ENCODE data around the gene PINK1. TPM values are rescaled to one million over a fixed set of nuclear protein-coding genes. Genes with fewer than 3 reads are reported as not detected.
"Not testable (repeated sequence)": the region's sequence is repeated elsewhere in the genome, so short reads cannot be mapped to it uniquely, and the experiment has no call there.

The PINK1 gene
- total RNA-seq, 1 experiment from 2014 or later, result 17.0 TPM

- H2BK12ac ChIP-seq (ENCODE audit: insufficient read length, low read depth, low read length), result no peak overlapping the region
- no peak overlapping the region for H3K4me3 Mint-ChIP-seq
- no peak for DNase-seq
Observed at GRCh38 chr1:20672265-20672632, 39.0 kb downstream of the PINK1 start.

GRCh38 chr1:20673626-20674025, 40.4 kb downstream of the PINK1 start:
- not testable (repeated sequence) for H3K79me1 ChIP-seq (ENCODE audit: insufficient read depth, low read depth, low read length, poor library complexity, severe bottlenecking)

More at GRCh38 chr1:20672265-20672632, 39.0 kb downstream of the PINK1 start:
- Histone ChIP-seq H2BK15ac (ENCODE audit: low read depth, low read length) (no peak overlapping the region), H3K79me2 (ENCODE audit: insufficient read depth, low read length) (no peaks in the 10 kb centered on the region), H2BK120ac (ENCODE audit: low read depth, low read length, poor library complexity, severe bottlenecking) (no peak overlapping the region), H3T11ph (ENCODE audit: low read length) (no peak overlapping the region), H3K23ac (ENCODE audit: insufficient read length, low read depth, low read length) (no peak overlapping the region), H3K9ac (ENCODE audit: extremely low read depth, insufficient read length, low read length) (no peak overlapping the region), H4K5ac (ENCODE audit: insufficient read length, low read depth, low read length) (no peak overlapping the region), H3K27me3 (ENCODE audit: insufficient read depth, low read length) (no peaks in the 10 kb centered on the region), H3K4me1 (ENCODE audit: insufficient read depth, low read length) (no peaks in the 10 kb centered on the region), H3K9me3 (ENCODE audit: control insufficient read depth, low read depth, low read length) (no peaks in the 10 kb centered on the region), H4K20me1 (ENCODE audit: control insufficient read depth, insufficient read depth, insufficient read length) (no peaks in the 10 kb centered on the region), H4K91ac (ENCODE audit: insufficient read length, low read depth, low read length) (no peak overlapping the region), H3K18ac (ENCODE audit: insufficient read length, low read depth, low read length) (no peak overlapping the region), H2BK5ac (ENCODE audit: insufficient read length, low read length) (no peak overlapping the region), H3K56ac (ENCODE audit: insufficient read length, low read depth, low read length) (no peak overlapping the region), H2BK20ac (ENCODE audit: low read depth, low read length, poor library complexity, severe bottlenecking) (no peak overlapping the region), H3K4ac (ENCODE audit: low read depth, low read length) (no peak overlapping the region), H3K23me2 (ENCODE audit: insufficient read length, low read depth, low read length, poor library complexity, severe bottlenecking) (no peaks in the 10 kb centered on the region), H3K27ac (ENCODE audit: insufficient read length, low read depth, low read length) (no peak overlapping the region), H3K4me2 (ENCODE audit: insufficient read depth, insufficient read length, low read length) (no peak overlapping the region), H4K8ac (replicated peaks; ENCODE audit: insufficient read length, low read depth, low read length) (no peak overlapping the region), H2AK5ac (ENCODE audit: insufficient read length, low read length) (no peak overlapping the region), H2AFZ (ENCODE audit: low read length) (no peak overlapping the region), H3K79me1 (ENCODE audit: insufficient read depth, low read depth, low read length, poor library complexity, severe bottlenecking) (no peaks in the 10 kb centered on the region), H3K14ac (ENCODE audit: insufficient read depth, low read length) (no peak overlapping the region)
- peaks cover 0 to 2% of the 10 kb centered on the region in 2 experiments; a peak in 1 of 5 replicates for H3K9me3 Mint-ChIP-seq
- H3K4me1 Mint-ChIP-seq, result no peaks in the 10 kb centered on the region
- WGBS (ENCODE audit: extremely low coverage, insufficient read length, low lambda C conversion rate), result 100% methylated on average over 1 of the region's 4 CpGs
- TF ChIP-seq CTCF (conservative IDR thresholded peaks at IDR 0.05), result no peak
- H3K27me3 Mint-ChIP-seq (ENCODE audit: low read depth), result peaks cover 1% of the 10 kb centered on the region; the same call in 1 of the 2 replicates
- H3K27ac Mint-ChIP-seq, result no peak overlapping the region
- peaks cover 0 to 12% (median 0%) of the 10 kb centered on the region in 3 experiments; a peak in 3 of 7 replicates for H3K36me3 Mint-ChIP-seq (ENCODE audit: insufficient read depth in 1 of 3, low read depth in 3 of 3)

More at GRCh38 chr1:20673626-20674025, 40.4 kb downstream of the PINK1 start:
- not testable (repeated sequence) for H3K79me2 ChIP-seq (ENCODE audit: insufficient read depth, low read length); H3K23ac ChIP-seq (ENCODE audit: insufficient read length, low read depth, low read length); H4K5ac ChIP-seq (ENCODE audit: insufficient read length, low read depth, low read length); H3K9ac ChIP-seq (ENCODE audit: extremely low read depth, insufficient read length, low read length); H2BK12ac ChIP-seq (ENCODE audit: insufficient read length, low read depth, low read length); H3K9me3 ChIP-seq (ENCODE audit: control insufficient read depth, low read depth, low read length); H3K27ac ChIP-seq (ENCODE audit: insufficient read length, low read depth, low read length); H3K4me1 Mint-ChIP-seq; H3K56ac ChIP-seq (ENCODE audit: insufficient read length, low read depth, low read length); H3K4me3 Mint-ChIP-seq; DNase-seq; H2BK15ac ChIP-seq (ENCODE audit: low read depth, low read length); H3K4me2 ChIP-seq (ENCODE audit: insufficient read depth, insufficient read length, low read length); H3K14ac ChIP-seq (ENCODE audit: insufficient read depth, low read length); H3K4ac ChIP-seq (ENCODE audit: low read depth, low read length); H3K9me3 Mint-ChIP-seq; H2AK5ac ChIP-seq (ENCODE audit: insufficient read length, low read length); H2BK20ac ChIP-seq (ENCODE audit: low read depth, low read length, poor library complexity, severe bottlenecking); H4K91ac ChIP-seq (ENCODE audit: insufficient read length, low read depth, low read length); H4K8ac ChIP-seq (replicated peaks; ENCODE audit: insufficient read length, low read depth, low read length); H3K27me3 ChIP-seq (ENCODE audit: insufficient read depth, low read length); H3T11ph ChIP-seq (ENCODE audit: low read length); H4K20me1 ChIP-seq (ENCODE audit: control insufficient read depth, insufficient read depth, insufficient read length); H3K23me2 ChIP-seq (ENCODE audit: insufficient read length, low read depth, low read length, poor library complexity, severe bottlenecking); H2BK5ac ChIP-seq (ENCODE audit: insufficient read length, low read length); H3K27ac Mint-ChIP-seq; H3K27me3 Mint-ChIP-seq (ENCODE audit: low read depth); H3K18ac ChIP-seq (ENCODE audit: insufficient read length, low read depth, low read length); H3K4me1 ChIP-seq (ENCODE audit: insufficient read depth, low read length); H2AFZ ChIP-seq (ENCODE audit: low read length); H2BK120ac ChIP-seq (ENCODE audit: low read depth, low read length, poor library complexity, severe bottlenecking)
- H3K36me3 Mint-ChIP-seq (ENCODE audit: insufficient read depth in 1 of 3, low read depth in 3 of 3), result peaks cover 0 to 19% (median 3%) of the 10 kb centered on the region in 3 experiments; a peak in 5 of 7 replicates
- WGBS (ENCODE audit: extremely low coverage, insufficient read length, low lambda C conversion rate), result no CpG with 5 or more reads among the region's 11 CpGs
